Measurements from ENCODE around the gene PRKCA.

PRKCA gene

DNA sequence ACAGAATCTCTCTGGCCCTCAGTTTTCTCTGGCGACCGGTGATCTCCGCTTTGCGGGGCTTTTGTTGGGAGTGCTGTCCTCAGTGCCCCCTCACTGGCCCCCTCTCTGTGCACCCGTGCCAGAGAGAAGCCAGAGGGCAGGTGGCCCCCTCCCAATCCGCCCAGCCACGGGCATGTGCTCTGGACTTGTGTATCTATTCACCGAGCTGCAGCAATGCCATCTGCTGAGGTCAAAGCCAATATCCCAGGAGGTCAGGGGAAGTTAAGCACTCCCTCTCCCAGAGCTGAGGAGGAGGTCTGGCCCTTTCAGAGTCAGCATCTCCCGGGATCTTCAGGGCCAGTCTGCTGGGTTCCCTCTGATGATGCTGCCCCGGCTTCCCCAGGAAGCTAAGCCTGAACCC, 537.6 kb downstream of the PRKCA start:
- no peak overlapping the region for H3K4me3 ChIP-seq (ENCODE audit: low read length)
- DNase-seq (ENCODE audit: low read depth), result no peak
- TF ChIP-seq, protein P1, sequence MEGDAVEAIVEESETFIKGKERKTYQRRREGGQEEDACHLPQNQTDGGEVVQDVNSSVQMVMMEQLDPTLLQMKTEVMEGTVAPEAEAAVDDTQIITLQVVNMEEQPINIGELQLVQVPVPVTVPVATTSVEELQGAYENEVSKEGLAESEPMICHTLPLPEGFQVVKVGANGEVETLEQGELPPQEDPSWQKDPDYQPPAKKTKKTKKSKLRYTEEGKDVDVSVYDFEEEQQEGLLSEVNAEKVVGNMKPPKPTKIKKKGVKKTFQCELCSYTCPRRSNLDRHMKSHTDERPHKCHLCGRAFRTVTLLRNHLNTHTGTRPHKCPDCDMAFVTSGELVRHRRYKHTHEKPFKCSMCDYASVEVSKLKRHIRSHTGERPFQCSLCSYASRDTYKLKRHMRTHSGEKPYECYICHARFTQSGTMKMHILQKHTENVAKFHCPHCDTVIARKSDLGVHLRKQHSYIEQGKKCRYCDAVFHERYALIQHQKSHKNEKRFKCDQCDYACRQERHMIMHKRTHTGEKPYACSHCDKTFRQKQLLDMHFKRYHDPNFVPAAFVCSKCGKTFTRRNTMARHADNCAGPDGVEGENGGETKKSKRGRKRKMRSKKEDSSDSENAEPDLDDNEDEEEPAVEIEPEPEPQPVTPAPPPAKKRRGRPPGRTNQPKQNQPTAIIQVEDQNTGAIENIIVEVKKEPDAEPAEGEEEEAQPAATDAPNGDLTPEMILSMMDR (conservative IDR thresholded peaks at IDR 0.05; ENCODE audit: low read length), result no peak

DNA sequence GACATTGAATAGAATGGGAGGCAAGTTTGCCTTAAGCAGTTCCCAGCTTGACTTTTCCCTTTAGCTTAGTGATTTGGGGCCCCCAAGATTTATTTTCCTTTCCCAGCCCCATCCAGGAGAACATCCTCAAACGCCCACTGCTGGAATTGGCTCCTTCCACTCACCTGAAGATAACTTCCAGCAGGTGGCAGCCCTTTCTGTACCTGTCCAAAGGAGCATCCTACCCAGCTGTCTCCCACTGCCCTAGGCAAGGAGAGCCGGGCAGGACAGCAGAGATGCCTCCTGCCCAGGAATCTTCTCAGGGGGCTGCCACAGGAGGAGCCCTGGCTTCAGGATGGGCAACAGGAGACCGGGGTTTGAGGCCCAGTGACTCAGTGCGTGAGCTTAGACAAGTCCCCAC, 538.9 kb downstream of the PRKCA start:
- no peak overlapping the region for H3K4me3 ChIP-seq (ENCODE audit: low read length)
- DNase-seq (ENCODE audit: low read depth), result no peak
- TF ChIP-seq, protein P1 (conservative IDR thresholded peaks at IDR 0.05; ENCODE audit: low read length), result no peak

DNA sequence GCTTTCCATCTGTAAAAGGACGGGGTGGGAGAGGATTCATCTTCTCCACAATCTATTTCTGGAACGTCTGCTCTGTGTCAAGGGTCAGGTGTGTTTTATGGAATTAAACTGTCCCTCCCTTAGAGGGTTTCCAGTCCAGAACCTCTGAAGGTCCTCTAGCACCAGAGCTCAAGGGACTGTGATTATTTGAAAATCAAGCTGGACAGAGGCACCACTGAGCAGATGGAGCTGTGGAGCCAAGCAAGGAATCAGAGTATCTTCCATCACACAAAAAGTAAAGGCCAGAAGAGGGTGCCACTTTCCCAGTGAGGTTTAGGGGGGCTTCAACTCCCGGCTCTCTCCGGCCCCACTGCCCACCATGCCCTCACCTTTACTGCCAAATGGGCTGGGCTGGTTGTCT, 539.3 kb downstream of the PRKCA start:
- TF ChIP-seq, protein P1 (conservative IDR thresholded peaks at IDR 0.05; ENCODE audit: low read length), result no peak
- DNase-seq (ENCODE audit: low read depth), result no peak
- H3K4me3 ChIP-seq (ENCODE audit: low read length), result no peak overlapping the region

DNA sequence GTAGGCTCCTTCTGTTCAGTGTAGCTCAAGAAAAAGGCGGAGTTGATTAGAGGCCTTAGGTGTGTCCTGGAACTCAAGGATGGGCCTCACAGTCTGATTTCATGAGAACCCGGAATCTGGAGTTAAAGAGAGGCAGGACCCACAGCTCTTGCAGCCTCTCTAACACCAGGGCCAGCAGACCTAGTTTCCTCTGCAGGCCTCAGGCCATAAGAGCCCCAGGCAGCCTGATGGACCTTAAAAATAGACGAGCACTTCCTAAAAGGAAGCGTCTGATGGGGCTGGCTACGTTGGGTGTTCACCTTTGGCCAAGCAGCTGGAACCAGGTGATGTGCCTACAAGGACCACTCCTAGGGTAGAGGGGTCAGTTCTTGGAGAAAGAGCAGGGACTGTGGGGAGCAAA, 540.1 kb downstream of the PRKCA start:
- H3K4me3 ChIP-seq (ENCODE audit: low read length), result no peak overlapping the region
- TF ChIP-seq, protein P1 (conservative IDR thresholded peaks at IDR 0.05; ENCODE audit: low read length), result no peak
- no peak for DNase-seq (ENCODE audit: low read depth)

DNA sequence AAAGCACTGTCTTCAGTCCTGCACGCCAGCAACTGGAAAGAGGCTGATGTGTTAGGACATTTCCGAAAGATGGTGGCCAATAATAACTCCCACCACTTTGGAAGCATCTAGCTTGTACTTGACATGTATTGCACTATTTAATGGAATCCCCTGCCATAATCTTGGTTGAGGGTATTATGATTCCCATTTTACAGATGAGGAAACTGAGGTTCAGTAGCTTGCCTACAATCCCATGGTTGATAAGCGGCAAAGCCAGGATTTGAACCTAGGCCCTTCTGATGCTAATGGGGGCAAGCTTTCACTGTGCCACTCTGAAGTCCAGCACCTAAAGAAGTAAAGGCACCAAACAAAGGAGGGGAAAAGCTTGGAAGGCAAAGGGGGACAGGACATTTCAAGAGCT, 540.5 kb downstream of the PRKCA start:
- DNase-seq (ENCODE audit: low read depth), result no peak
- H3K4me3 ChIP-seq (ENCODE audit: low read length), result no peak overlapping the region
- TF ChIP-seq, protein P1 (conservative IDR thresholded peaks at IDR 0.05; ENCODE audit: low read length), result no peak

DNA sequence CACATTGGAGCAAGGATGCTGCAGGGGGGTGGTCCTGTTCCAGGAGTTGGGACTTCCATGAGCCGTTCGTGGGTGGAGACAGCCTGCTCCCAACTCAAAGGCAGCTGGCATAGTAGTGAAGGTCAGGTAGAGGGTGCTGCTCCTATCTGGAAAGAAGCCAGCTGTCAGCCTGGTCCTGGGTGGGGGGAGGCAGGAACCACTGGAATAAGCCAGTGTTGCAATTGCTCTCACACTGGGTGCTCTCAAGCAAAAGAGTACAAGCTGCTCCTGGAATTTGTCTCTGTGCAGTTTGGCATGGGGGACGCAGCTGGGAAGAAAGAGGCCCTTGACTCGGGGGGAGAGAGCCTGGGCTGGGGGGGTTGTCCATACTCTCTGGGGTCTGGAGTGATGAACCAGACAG, 541.2 kb downstream of the PRKCA start:
- TF ChIP-seq, protein P1 (conservative IDR thresholded peaks at IDR 0.05; ENCODE audit: low read length), result no peak
- DNase-seq (ENCODE audit: low read depth), result no peak

DNA sequence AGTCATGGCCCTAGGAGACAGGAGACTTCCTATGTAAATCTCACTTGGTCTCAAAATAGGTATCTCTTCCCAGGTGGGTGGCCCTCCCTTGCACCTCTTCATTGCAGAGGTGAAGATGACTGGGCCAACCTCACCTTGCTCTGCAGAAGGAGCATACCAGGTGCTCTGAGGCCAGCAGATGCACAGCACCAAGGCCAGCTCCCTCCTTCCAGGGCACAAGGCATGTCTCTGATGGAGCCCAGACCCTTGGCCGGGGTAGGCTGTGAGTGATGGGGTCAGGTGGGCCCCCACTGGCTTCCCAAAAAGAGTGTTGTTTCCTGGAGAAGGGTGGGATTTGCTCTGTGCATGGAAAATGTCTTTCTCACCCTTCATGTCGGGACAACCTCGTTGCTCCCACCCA, 545.3 kb downstream of the PRKCA start:
- TF ChIP-seq, protein P1 (conservative IDR thresholded peaks at IDR 0.05; ENCODE audit: low read length), result no peak
- H3K4me3 ChIP-seq (ENCODE audit: low read length), result no peak overlapping the region
- no peak for DNase-seq (ENCODE audit: low read depth)

More for the DNA sequence above, 541.2 kb downstream of the PRKCA start:
- no peak overlapping the region for H3K4me3 ChIP-seq (ENCODE audit: low read length)
